Upper lobe of left lung (tissue), 6 donors: ENCODE results near the gene AAK1. TPM values are rescaled to one million over a fixed set of nuclear protein-coding genes. Genes with fewer than 3 reads are reported as not detected.

ENCODE experiments used
- ATAC-seq, 2 donors: fragments of 200-7000 bp; cut with Tn5 transposase; one replicate each; pipeline ENCODE4 v1.9.1; 2022; ENCODE audit warnings: mild to moderate bottlenecking in 2 of 2, moderate library complexity in 2 of 2; ENCODE audit not compliant: low FRiP score in 2 of 2
- DNase-seq, 2 donors: peaks; one replicate each; pipeline ENCODE4 v3.0.0-alpha.2; 2019 to 2020
- H3K27ac ChIP-seq, 4 donors: fragments of 200-600 bp; sonication (generic); one replicate each; pipeline ENCODE4 v1.5.1; 2016 to 2019
- H3K27me3 ChIP-seq, 4 donors: fragments of 200-600 bp; sonication (generic); one replicate each; pipeline ENCODE4 v1.5.1; 2017 to 2019
- H3K36me3 ChIP-seq, 4 donors: fragments of 200-600 bp; sonication (generic); one replicate each; pipeline ENCODE4 v1.5.1; 2016 to 2019
- H3K4me1 ChIP-seq, 4 donors: fragments of 200-600 bp; sonication (generic); one replicate each; pipeline ENCODE4 v1.5.1; 2018 to 2019
- H3K4me3 ChIP-seq, 4 donors: fragments of 200-600 bp; sonication (generic); one replicate each; pipeline ENCODE4 v1.5.1; 2017 to 2019; ENCODE audit warnings: mild to moderate bottlenecking in 2 of 4, moderate library complexity in 1 of 4
- H3K9me3 ChIP-seq, 4 donors: fragments of 200-600 bp; sonication (generic); one replicate each; pipeline ENCODE4 v1.5.1; 2018 to 2019
- CTCF ChIP-seq, 6 experiments: fragments of 450-650 bp in 4 of 6; fragments of 200-600 bp in 2 of 6; sonication (generic) in 2 of 6; IDR thresholded peaks; one replicate each; pipeline ENCODE4 v1.5.1; 2016 to 2019; ENCODE audit warnings: antibody characterized with exemption in 6 of 6
- EP300 ChIP-seq, 4 donors: sonication (generic); formaldehyde crosslinking; IDR thresholded peaks; one replicate each; pipeline ENCODE4 v1.5.1; 2017; ENCODE audit warnings: antibody characterized with exemption in 4 of 4, control low read depth in 2 of 4
- POLR2A ChIP-seq, 4 donors: fragments of 450-650 bp; IDR thresholded peaks; one replicate each; pipeline ENCODE4 v1.5.1; 2016 to 2017; ENCODE audit warnings: antibody characterized with exemption in 4 of 4, mild to moderate bottlenecking in 2 of 4
- POLR2AphosphoS5 ChIP-seq, 2 donors: sonication (generic); formaldehyde crosslinking; IDR thresholded peaks; one replicate each; pipeline ENCODE4 v1.5.1; 2017; ENCODE audit warnings: antibody characterized with exemption in 2 of 2
- WGBS, 2 donors: methylation state at CpG; one replicate each; pipeline ENCODE4 v1.1.5; 2017 to 2018; 5-methylcytosine and 5-hydroxymethylcytosine counted together
- total RNA-seq, 6 donors: library from RNA; depleted of rRNA in 4 of 6; stranded (reverse); fragments of >200 nt in 4 of 6; gene quantifications; one replicate each; pipeline versions ENCODE4 v1.1.0 to v1.2.1, GENCODE V29; 2016 to 2021
- donor health status: DM: no; HTN: no; CAD: no; lungs with moderate emphysema.
- donor health status: DM: no; HTN: yes; CAD: no; lungs with severe emphysema.

The AAK1 gene
- total RNA-seq, 6 donors from 2014 or later = 45.1 to 105 (median 58.8) TPM

GRCh38 chr2:69514819-69515218 is 128.7 kb downstream of the AAK1 start:
- TF ChIP-seq POLR2A (IDR thresholded peaks at IDR 0.05) (no peak), POLR2AphosphoS5 (IDR thresholded peaks at IDR 0.05) (no peak), EP300 (IDR thresholded peaks at IDR 0.05) (no peak), CTCF (IDR thresholded peaks at IDR 0.05) (no peak)
- 50 to 83% methylated on average over 1 of the region's 1 CpG for WGBS, 2 donors
- no peaks in the 10 kb centered on the region for H3K9me3 ChIP-seq
- H3K27ac ChIP-seq = no peak overlapping the region
- no peak overlapping the region for H3K4me3 ChIP-seq
- no peaks in the 10 kb centered on the region for H3K27me3 ChIP-seq
- ATAC-seq = no peak
- H3K36me3 ChIP-seq = peaks cover 22 to 70% (median 46%) of the 10 kb centered on the region in 4 donors
- H3K4me1 ChIP-seq = peaks cover 9 to 18% (median 13%) of the 10 kb centered on the region in 4 donors
- no peak for DNase-seq

GRCh38 chr2:69514406-69514805 is 129.1 kb downstream of the AAK1 start:
- no peaks in the 10 kb centered on the region for H3K9me3 ChIP-seq
- DNase-seq (peak in 1 of 2 donors; percentile 38), ATAC-seq (no peak)
- peaks cover 22 to 70% (median 42%) of the 10 kb centered on the region in 4 donors for H3K36me3 ChIP-seq
- H3K27me3 ChIP-seq = no peaks in the 10 kb centered on the region
- H3K4me1 ChIP-seq = peaks cover 9 to 18% (median 13%) of the 10 kb centered on the region in 4 donors
- no peak overlapping the region for H3K27ac ChIP-seq
- no peak overlapping the region for H3K4me3 ChIP-seq
- TF ChIP-seq EP300 (IDR thresholded peaks at IDR 0.05) = no peak
- TF ChIP-seq POLR2A (IDR thresholded peaks at IDR 0.05) = no peak
- TF ChIP-seq CTCF (IDR thresholded peaks at IDR 0.05) = no peak
- TF ChIP-seq POLR2AphosphoS5 (IDR thresholded peaks at IDR 0.05) = no peak
- 85 to 91% methylated on average over 2 of the region's 2 CpGs for WGBS, 2 donors

- 85 to 86% methylated on average over 3 of the region's 3 CpGs for WGBS, 2 donors
- H3K27me3 ChIP-seq = no peaks in the 10 kb centered on the region
- H3K36me3 ChIP-seq = peaks cover 12 to 72% (median 38%) of the 10 kb centered on the region in 4 donors
- ATAC-seq (no peak), DNase-seq (no peak)
- no peaks in the 10 kb centered on the region for H3K9me3 ChIP-seq
- no peak overlapping the region for H3K4me3 ChIP-seq
- TF ChIP-seq POLR2AphosphoS5 (IDR thresholded peaks at IDR 0.05) (no peak), CTCF (IDR thresholded peaks at IDR 0.05) (no peak), EP300 (IDR thresholded peaks at IDR 0.05) (no peak), POLR2A (IDR thresholded peaks at IDR 0.05) (no peak)
- H3K4me1 ChIP-seq = peaks cover 9 to 18% (median 13%) of the 10 kb centered on the region in 4 donors
- no peak overlapping the region for H3K27ac ChIP-seq
These were observed 131.1 kb downstream of the AAK1 start for GRCh38 chr2:69512446-69512845.

GRCh38 chr2:69510204-69510603 is 133.3 kb downstream of the AAK1 start:
- ATAC-seq (no peak), DNase-seq (no peak)
- Histone ChIP-seq H3K36me3 (peaks cover 16 to 90% (median 40%) of the 10 kb centered on the region in 4 donors), H3K27me3 (no peaks in the 10 kb centered on the region), H3K4me3 (no peak overlapping the region), H3K9me3 (no peaks in the 10 kb centered on the region), H3K27ac (no peak overlapping the region), H3K4me1 (peaks cover 3 to 13% (median 8%) of the 10 kb centered on the region in 4 donors)
- TF ChIP-seq POLR2A (IDR thresholded peaks at IDR 0.05) (no peak), CTCF (IDR thresholded peaks at IDR 0.05) (no peak), POLR2AphosphoS5 (IDR thresholded peaks at IDR 0.05) (no peak), EP300 (IDR thresholded peaks at IDR 0.05) (no peak)
- WGBS, 2 donors = 48% methylated on average over 2 of the region's 2 CpGs

GRCh38 chr2:69509750-69510140 is 133.8 kb downstream of the AAK1 start:
- peaks cover 1 to 8% (median 5%) of the 10 kb centered on the region in 4 donors for H3K4me1 ChIP-seq
- no peak overlapping the region for H3K27ac ChIP-seq
- H3K36me3 ChIP-seq = peaks cover 16 to 95% (median 41%) of the 10 kb centered on the region in 4 donors
- WGBS, 2 donors = 92 to 96% methylated on average over 7 of the region's 7 CpGs
- no peak for TF ChIP-seq POLR2AphosphoS5 (IDR thresholded peaks at IDR 0.05)
- no peak for TF ChIP-seq EP300 (IDR thresholded peaks at IDR 0.05)
- no peak for TF ChIP-seq CTCF (IDR thresholded peaks at IDR 0.05)
- no peak for TF ChIP-seq POLR2A (IDR thresholded peaks at IDR 0.05)
- DNase-seq = no peak
- H3K27me3 ChIP-seq = no peaks in the 10 kb centered on the region
- no peaks in the 10 kb centered on the region for H3K9me3 ChIP-seq
- no peak for ATAC-seq
- no peak overlapping the region for H3K4me3 ChIP-seq
